HCT116 (cell line): ENCODE results near the gene CTIF. TPM values are rescaled to one million over a fixed set of nuclear protein-coding genes. Genes with fewer than 3 reads are reported as not detected.

Experiments
- ATAC-seq: fragments of 200-7000 bp; cut with Tn5 transposase; 2 replicates; pipeline ENCODE4 v1.9.1; 2020; ENCODE audit warnings: mild to moderate bottlenecking, moderate library complexity
- BruUV-seq: library from RNA; stranded (reverse); fragments of 400-500 nt; replicated peaks from 2 replicates; lab custom pipeline; 2021; lab: Mats Ljungman, UMichigan
- CTCF ChIA-PET: fragments of 300-600 bp; sonication (Branson Sonifier 250); formaldehyde crosslinking; loops from one replicate; lab custom pipeline; 2021; ENCODE audit warnings: antibody characterized with exemption; lab: Charles Lee
- POLR2A ChIA-PET: fragments of 300-600, 350-600 bp; sonication (Branson Sonifier 250); formaldehyde crosslinking; loops from one replicate; lab custom pipeline; 2021; ENCODE audit warnings: antibody characterized with exemption; lab: Charles Lee
- RAD21 ChIA-PET, 2 experiments: fragments of 300-600 bp; sonication (Branson Sonifier 250); formaldehyde crosslinking; loops; one replicate each; lab custom pipeline; 2023; ENCODE audit warnings: low total read pairs in 2 of 2; ENCODE audit not compliant: uncharacterized antibody in 2 of 2, unreplicated experiment in 2 of 2, low non-redundant PET in 1 of 2; lab: Charles Lee
- DNase-seq: peaks from one replicate; pipeline ENCODE4 v3.0.0-alpha.2; 2010; ENCODE audit warnings: low read depth, low spot score
- H2AFZ ChIP-seq: fragments of 200-600 bp; shearing (Covaris generic), sonication (generic); 2 replicates; pipeline ENCODE4 v1.6.1; 2017; ENCODE audit warnings: low read depth, mixed run types, mixed read lengths, antibody characterized with exemption, low read length; ENCODE audit not compliant: poor library complexity, severe bottlenecking
- H3K27ac ChIP-seq: 2 replicates; pipeline ENCODE4 v1.5.1; 2012; ENCODE audit warnings: low read depth, low read length
- H3K27me3 ChIP-seq: fragments of 200-600 bp; sonication (generic); 2 replicates; pipeline ENCODE4 v1.6.1; 2016; ENCODE audit warnings: mixed run types, low read length, mixed read lengths; ENCODE audit not compliant: insufficient read depth
- H3K36me3 ChIP-seq, 2 experiments: fragments of 200-500 bp in 1 of 2; fragments of 200-600 bp in 1 of 2; sonication (Bioruptor generic) in 1 of 2; sonication (generic) in 1 of 2; 2 replicates each; pipeline versions ENCODE4 v1.5.1 to v1.6.1; 2014 to 2016; ENCODE audit warnings: low read length in 2 of 2, inconsistent platforms in 1 of 2, mixed read lengths in 1 of 2, mixed run types in 1 of 2; ENCODE audit not compliant: insufficient read depth in 2 of 2, control insufficient read depth in 1 of 2
- H3K4me1 ChIP-seq, 2 experiments: fragments of 200-600 bp in 1 of 2; sonication (generic) in 1 of 2; 2 replicates each; pipeline versions ENCODE4 v1.5.1 to v1.6.1; 2012 to 2017; ENCODE audit warnings: low read length in 2 of 2, inconsistent platforms in 1 of 2, mild to moderate bottlenecking in 1 of 2, mixed read lengths in 1 of 2, mixed run types in 1 of 2, moderate library complexity in 1 of 2; ENCODE audit not compliant: insufficient read depth in 2 of 2, control insufficient read depth in 1 of 2
- H3K4me2 ChIP-seq: fragments of 200-600 bp; sonication (generic); 2 replicates; pipeline ENCODE4 v1.6.1; 2017; ENCODE audit warnings: mixed run types, low read length, mixed read lengths
- H3K4me3 ChIP-seq, 2 experiments: fragments of 200-600 bp in 1 of 2; sonication (generic) in 1 of 2; replicated peaks in 1 of 2; 2 replicates each; pipeline ENCODE4 v1.5.1; 2011 to 2016; ENCODE audit warnings: low read length in 2 of 2, control low read depth in 1 of 2, low read depth in 1 of 2, mild to moderate bottlenecking in 1 of 2, mixed read lengths in 1 of 2, mixed run types in 1 of 2
- H3K79me2 ChIP-seq: fragments of 200-600 bp; sonication (generic); 2 replicates; pipeline ENCODE4 v1.6.1; 2017; ENCODE audit warnings: mild to moderate bottlenecking, mixed run types, low read length, moderate library complexity, mixed read lengths; ENCODE audit not compliant: insufficient read depth
- H3K9ac ChIP-seq: fragments of 200-600 bp; sonication (generic); 2 replicates; pipeline ENCODE4 v1.6.1; 2016; ENCODE audit warnings: low read length, mixed read lengths
- H3K9me2 ChIP-seq: fragments of 200-600 bp; sonication (generic), shearing (Covaris generic); 2 replicates; pipeline ENCODE4 v1.6.1; 2017; ENCODE audit warnings: mixed run types, mild to moderate bottlenecking, moderate library complexity; ENCODE audit not compliant: insufficient read depth
- H3K9me3 ChIP-seq, 2 experiments: fragments of 200-500 bp in 1 of 2; fragments of 200-600 bp in 1 of 2; sonication (Bioruptor generic) in 1 of 2; sonication (generic) in 1 of 2; 2 replicates each; pipeline ENCODE4 v1.6.1; 2014 to 2017; ENCODE audit warnings: low read length in 2 of 2, mixed read lengths in 2 of 2, inconsistent platforms in 1 of 2, low read depth in 1 of 2, mild to moderate bottlenecking in 1 of 2, mixed run types in 1 of 2, moderate library complexity in 1 of 2; ENCODE audit not compliant: control insufficient read depth in 1 of 2, insufficient read depth in 1 of 2
- H4K20me1 ChIP-seq: fragments of 200-600 bp; sonication (generic), shearing (Covaris generic); 2 replicates; pipeline ENCODE4 v1.6.1; 2017; ENCODE audit warnings: mixed run types, mild to moderate bottlenecking, moderate library complexity; ENCODE audit not compliant: insufficient read depth
- ELF1 ChIP-seq: IDR thresholded peaks from 2 replicates; pipeline ENCODE4 v1.6.1; 2012; ENCODE audit warnings: low read depth, borderline replicate concordance
- EZH2 ChIP-seq: fragments of 200-600 bp; sonication (generic); IDR thresholded peaks from 2 replicates; pipeline ENCODE4 v1.6.1; 2017; ENCODE audit warnings: antibody characterized with exemption, mixed run types
- EZH2phosphoT487 ChIP-seq: fragments of 200-600 bp; IDR thresholded peaks from 2 replicates; pipeline ENCODE4 v1.6.1; 2018; ENCODE audit warnings: antibody characterized with exemption, borderline replicate concordance
- FOSL1 ChIP-seq: IDR thresholded peaks from 2 replicates; pipeline ENCODE4 v1.6.1; 2012; ENCODE audit warnings: low read depth
- SP1 ChIP-seq: IDR thresholded peaks from 2 replicates; pipeline ENCODE4 v1.6.1; 2012; ENCODE audit warnings: low read depth
- TCF7L2 ChIP-seq: IDR thresholded peaks from 2 replicates; pipeline ENCODE4 v1.7.0; 2011; ENCODE audit warnings: borderline replicate concordance, inconsistent platforms; ENCODE audit not compliant: insufficient read depth, insufficient read length; ENCODE audit errors: extremely low read depth
- ZFX ChIP-seq: fragments of 450-650 bp; IDR thresholded peaks from 2 replicates; pipeline ENCODE4 v1.6.1; 2017
- intact Hi-C: fragments of 100-400 bp; cut with micrococcal nuclease; formaldehyde crosslinking; loops from 2 replicates; pipeline ENCODE4 v1.10.0; 2022
- total RNA-seq: library from RNA; stranded (reverse); gene quantifications from one replicate; pipeline ENCODE4 v1.2.1, GENCODE V29; 2021; ENCODE audit not compliant: unreplicated experiment
- TF ChIP-seq, protein P1 (sequence below), 3 experiments: fragments of 200-600 bp in 1 of 3; sonication (generic) in 1 of 3; IDR thresholded peaks in 2 of 3; conservative IDR thresholded peaks in 1 of 3; 2 replicates each; pipeline ENCODE4 v1.5.1; 2012 to 2017; ENCODE audit warnings: low read depth in 2 of 3, low read length in 2 of 3, antibody characterized with exemption in 1 of 3, borderline replicate concordance in 1 of 3, control low read depth in 1 of 3, mild to moderate bottlenecking in 1 of 3, mixed read lengths in 1 of 3, mixed run types in 1 of 3, moderate library complexity in 1 of 3; ENCODE audit not compliant: insufficient read depth in 1 of 3
- TF ChIP-seq, protein P2 (sequence below): IDR thresholded peaks from 2 replicates; pipeline ENCODE4 v1.6.1; 2012

CTIF gene
- total RNA-seq, 1 experiment from 2014 or later, result 19.7 TPM

DNA sequence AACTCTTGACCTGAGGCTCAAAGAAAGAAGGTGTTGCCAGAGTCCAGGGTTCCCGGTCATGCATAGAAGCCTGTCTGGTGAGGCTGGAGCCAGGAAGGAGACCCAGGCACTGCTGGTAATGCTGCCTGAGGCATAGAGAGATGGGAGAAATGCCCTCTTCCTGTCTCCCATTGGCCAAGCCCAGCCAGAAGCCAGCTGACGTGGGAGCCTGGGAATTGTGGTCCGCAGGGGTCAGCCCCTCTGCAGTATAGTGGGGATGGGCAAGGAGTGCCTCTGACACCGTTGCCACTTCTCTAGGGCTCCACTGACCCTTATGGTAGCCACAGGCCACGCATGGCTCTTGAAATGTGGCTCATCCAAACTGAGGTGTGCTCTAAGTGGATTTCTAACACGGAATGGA lies 95.7 kb downstream of the CTIF start (continued):
- TF ChIP-seq, protein P1, sequence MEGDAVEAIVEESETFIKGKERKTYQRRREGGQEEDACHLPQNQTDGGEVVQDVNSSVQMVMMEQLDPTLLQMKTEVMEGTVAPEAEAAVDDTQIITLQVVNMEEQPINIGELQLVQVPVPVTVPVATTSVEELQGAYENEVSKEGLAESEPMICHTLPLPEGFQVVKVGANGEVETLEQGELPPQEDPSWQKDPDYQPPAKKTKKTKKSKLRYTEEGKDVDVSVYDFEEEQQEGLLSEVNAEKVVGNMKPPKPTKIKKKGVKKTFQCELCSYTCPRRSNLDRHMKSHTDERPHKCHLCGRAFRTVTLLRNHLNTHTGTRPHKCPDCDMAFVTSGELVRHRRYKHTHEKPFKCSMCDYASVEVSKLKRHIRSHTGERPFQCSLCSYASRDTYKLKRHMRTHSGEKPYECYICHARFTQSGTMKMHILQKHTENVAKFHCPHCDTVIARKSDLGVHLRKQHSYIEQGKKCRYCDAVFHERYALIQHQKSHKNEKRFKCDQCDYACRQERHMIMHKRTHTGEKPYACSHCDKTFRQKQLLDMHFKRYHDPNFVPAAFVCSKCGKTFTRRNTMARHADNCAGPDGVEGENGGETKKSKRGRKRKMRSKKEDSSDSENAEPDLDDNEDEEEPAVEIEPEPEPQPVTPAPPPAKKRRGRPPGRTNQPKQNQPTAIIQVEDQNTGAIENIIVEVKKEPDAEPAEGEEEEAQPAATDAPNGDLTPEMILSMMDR (IDR thresholded peaks at IDR 0.05 in 2 of 3, conservative IDR thresholded peaks at IDR 0.05 in 1 of 3; ENCODE audit: borderline replicate concordance in 1 of 3, insufficient read depth in 1 of 3, low read depth in 2 of 3, low read length in 2 of 3), result no peak
- no peak for TF ChIP-seq ELF1
- TF ChIP-seq TCF7L2, result no peak
- TF ChIP-seq ZFX, result no peak

DNA sequence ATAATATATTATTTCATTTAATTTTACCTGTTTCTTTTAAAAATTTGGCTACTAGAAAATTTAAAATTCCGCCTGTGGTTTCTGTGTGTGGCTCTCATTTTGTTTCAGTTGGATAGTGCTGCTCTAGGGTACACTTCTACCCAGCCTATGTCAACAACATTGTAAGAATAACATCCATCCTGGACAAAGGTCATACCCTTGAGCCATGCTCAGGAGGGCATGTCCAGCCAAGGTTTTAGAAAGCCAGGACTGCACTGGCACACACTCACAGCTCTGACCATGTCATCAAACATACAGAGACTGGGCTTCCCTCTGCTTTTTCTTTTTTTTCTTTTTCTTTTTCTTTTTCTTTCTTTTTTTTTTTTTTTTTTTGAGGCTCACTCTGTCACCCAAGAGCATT lies 96.1 kb downstream of the CTIF start:
- TF ChIP-seq SP1 (no peak), EZH2phosphoT487 (no peak), EZH2 (no peak), ELF1 (no peak), FOSL1 (no peak)
- TF ChIP-seq, protein P1 (IDR thresholded peaks at IDR 0.05 in 2 of 3, conservative IDR thresholded peaks at IDR 0.05 in 1 of 3; ENCODE audit: borderline replicate concordance in 1 of 3, insufficient read depth in 1 of 3, low read depth in 2 of 3, low read length in 2 of 3), result no peak
- TF ChIP-seq, protein P2, sequence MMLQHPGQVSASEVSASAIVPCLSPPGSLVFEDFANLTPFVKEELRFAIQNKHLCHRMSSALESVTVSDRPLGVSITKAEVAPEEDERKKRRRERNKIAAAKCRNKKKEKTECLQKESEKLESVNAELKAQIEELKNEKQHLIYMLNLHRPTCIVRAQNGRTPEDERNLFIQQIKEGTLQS, result no peak
- no peaks in the 10 kb centered on the region for H3K36me3 ChIP-seq
- POLR2A ChIA-PET, result no interaction called here
- RAD21 ChIA-PET, result no interaction called here
- no peak overlapping the region for H3K27ac ChIP-seq
- CTCF ChIA-PET, result no interaction called here
- no peak overlapping the region for H3K9ac ChIP-seq
- H3K79me2 ChIP-seq, result no peaks in the 10 kb centered on the region
- ATAC-seq (no peak), DNase-seq (no peak)
- H3K9me3 ChIP-seq, result no peaks in the 10 kb centered on the region
- BruUV-seq, result no TSS peak
- H2AFZ ChIP-seq, result no peak overlapping the region
- peaks cover 5 to 6% of the 10 kb centered on the region in 2 experiments for H3K4me1 ChIP-seq
- H3K27me3 ChIP-seq, result no peaks in the 10 kb centered on the region
- H3K4me3 ChIP-seq, result no peak overlapping the region
- no peak overlapping the region for H3K4me2 ChIP-seq
- H3K9me2 ChIP-seq, result no peaks in the 10 kb centered on the region
- no peaks in the 10 kb centered on the region for H4K20me1 ChIP-seq
- intact Hi-C loops, result loop anchor here (10.0 kb wide), 1 partner anchor 160 kb away; no protein-coding TSS in a partner anchor
